Measurements from ENCODE around the gene SHISA5.
"Not testable (repeated sequence)": the region's sequence is repeated elsewhere in the genome, so short reads cannot be mapped to it uniquely, and the experiment has no call there.

SHISA5 gene, protein sequence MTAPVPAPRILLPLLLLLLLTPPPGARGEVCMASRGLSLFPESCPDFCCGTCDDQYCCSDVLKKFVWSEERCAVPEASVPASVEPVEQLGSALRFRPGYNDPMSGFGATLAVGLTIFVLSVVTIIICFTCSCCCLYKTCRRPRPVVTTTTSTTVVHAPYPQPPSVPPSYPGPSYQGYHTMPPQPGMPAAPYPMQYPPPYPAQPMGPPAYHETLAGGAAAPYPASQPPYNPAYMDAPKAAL
- long read RNA-seq, transcript SHISA5-201 (6 exons, 2,369 nt), result minor isoform, 5 of 699 reads
- long read RNA-seq, transcript SHISA5-206 (4 exons, 1,839 nt), result major isoform, 619 of 699 reads
- long read RNA-seq, partial matches to known transcripts, result 17 of 699 reads
- long read RNA-seq, other reads (novel, unspliced or antisense), result 53 of 699 reads

DNA sequence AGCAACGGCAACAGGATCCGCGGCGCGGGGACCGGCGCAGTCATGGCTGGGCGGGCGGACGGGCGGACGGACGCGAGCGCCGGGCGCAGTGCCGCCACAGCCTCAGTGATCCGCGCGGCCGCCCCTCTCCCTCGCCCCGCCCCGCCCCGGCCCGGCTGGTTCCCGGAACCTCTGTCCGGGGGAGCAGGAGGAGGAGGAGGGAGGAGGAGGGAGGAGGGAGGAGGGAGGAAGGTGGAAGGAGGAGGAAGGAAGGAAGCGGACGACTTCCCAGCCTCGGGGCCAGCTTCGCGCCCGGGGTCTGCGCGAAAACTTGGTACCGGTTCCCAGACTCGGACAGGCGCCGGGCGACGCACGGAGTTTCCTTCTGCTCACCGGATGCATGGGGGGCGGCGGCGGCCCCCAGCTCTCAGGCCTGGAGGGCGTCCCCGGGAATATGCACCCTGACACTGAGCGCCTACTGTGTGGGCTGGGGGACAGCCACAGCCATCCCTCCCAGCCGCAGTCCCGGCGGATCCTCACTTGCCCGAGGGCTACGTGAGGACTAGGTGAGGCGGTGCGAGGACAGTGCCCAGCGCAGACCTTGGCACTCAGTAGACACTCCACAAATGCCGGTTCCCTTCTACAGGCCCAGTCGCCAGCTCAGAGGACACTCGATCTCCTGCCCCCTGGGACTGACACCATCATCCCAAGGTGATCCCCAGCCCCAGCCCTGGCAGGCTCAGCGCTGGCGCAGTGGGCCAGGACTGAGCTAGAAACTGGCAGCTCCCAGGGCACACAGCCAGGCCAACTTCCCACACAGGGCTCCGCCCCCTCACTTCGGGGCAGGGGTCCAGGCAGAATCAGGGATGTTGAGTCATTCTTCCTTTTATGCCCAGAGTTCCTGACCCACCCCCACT lies at the start of gene SHISA5:
Gene SHISA5 (minus strand): TSS at position 124 of the 896 bp plus-strand sequence. CDS start 80 bp downstream, at position 44.
- DNase-seq (ENCODE audit: low read depth in 1 of 2, low spot score in 1 of 2), result peak; percentile 14 to 68
- H3K27ac ChIP-seq (replicated peaks), result no peak within 1 kb of the TSS
- H3K27me3 ChIP-seq (ENCODE audit: insufficient read depth, poor library complexity, severe bottlenecking), result peaks cover 2% of the 10 kb centered on the region
- TF ChIP-seq SPI1 (IDR thresholded peaks at IDR 0.05; ENCODE audit: borderline replicate concordance, low read depth) (no peak), POLR2AphosphoS5 (IDR thresholded peaks at IDR 0.05; ENCODE audit: low read depth) (no peak)
- TF ChIP-seq, protein P1, sequence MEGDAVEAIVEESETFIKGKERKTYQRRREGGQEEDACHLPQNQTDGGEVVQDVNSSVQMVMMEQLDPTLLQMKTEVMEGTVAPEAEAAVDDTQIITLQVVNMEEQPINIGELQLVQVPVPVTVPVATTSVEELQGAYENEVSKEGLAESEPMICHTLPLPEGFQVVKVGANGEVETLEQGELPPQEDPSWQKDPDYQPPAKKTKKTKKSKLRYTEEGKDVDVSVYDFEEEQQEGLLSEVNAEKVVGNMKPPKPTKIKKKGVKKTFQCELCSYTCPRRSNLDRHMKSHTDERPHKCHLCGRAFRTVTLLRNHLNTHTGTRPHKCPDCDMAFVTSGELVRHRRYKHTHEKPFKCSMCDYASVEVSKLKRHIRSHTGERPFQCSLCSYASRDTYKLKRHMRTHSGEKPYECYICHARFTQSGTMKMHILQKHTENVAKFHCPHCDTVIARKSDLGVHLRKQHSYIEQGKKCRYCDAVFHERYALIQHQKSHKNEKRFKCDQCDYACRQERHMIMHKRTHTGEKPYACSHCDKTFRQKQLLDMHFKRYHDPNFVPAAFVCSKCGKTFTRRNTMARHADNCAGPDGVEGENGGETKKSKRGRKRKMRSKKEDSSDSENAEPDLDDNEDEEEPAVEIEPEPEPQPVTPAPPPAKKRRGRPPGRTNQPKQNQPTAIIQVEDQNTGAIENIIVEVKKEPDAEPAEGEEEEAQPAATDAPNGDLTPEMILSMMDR (IDR thresholded peaks at IDR 0.05; ENCODE audit: insufficient read depth, low read length), result no peak
- peak within 1 kb of the TSS; percentile 47 for H3K4me3 ChIP-seq (replicated peaks; ENCODE audit: insufficient read depth, low read length)

DNA sequence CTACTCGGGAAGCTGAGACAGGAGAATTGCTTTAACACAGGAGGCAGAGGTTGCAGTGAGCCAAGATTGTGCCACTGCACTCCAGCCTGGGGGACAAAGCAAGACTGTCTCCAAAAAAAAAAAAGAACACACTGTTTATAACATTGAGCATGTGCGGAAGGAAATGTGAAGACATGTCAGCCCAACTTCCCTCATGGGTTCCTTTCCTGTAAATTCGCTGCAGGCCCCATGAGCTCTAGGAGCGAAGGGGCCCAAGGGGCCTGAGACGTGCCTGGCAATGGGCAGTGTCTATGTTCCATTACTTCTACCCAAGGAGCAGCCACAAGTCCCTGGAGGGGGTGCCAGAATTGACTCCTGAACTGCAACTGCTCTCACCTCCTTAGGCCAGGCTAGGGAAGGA lies 49.4 kb upstream of the SHISA5 start:
- no peak overlapping the region for H3K27ac ChIP-seq (replicated peaks)
- no peaks in the 10 kb centered on the region for H3K27me3 ChIP-seq (ENCODE audit: insufficient read depth, poor library complexity, severe bottlenecking)
- no peak overlapping the region for H3K4me3 ChIP-seq (replicated peaks; ENCODE audit: insufficient read depth, low read length)
- TF ChIP-seq, protein P1 (IDR thresholded peaks at IDR 0.05; ENCODE audit: insufficient read depth, low read length), result no peak
- no peak for TF ChIP-seq SPI1 (IDR thresholded peaks at IDR 0.05; ENCODE audit: borderline replicate concordance, low read depth)
- TF ChIP-seq GABPA (IDR thresholded peaks at IDR 0.05; ENCODE audit: low read depth), result no peak
- TF ChIP-seq, protein P2, sequence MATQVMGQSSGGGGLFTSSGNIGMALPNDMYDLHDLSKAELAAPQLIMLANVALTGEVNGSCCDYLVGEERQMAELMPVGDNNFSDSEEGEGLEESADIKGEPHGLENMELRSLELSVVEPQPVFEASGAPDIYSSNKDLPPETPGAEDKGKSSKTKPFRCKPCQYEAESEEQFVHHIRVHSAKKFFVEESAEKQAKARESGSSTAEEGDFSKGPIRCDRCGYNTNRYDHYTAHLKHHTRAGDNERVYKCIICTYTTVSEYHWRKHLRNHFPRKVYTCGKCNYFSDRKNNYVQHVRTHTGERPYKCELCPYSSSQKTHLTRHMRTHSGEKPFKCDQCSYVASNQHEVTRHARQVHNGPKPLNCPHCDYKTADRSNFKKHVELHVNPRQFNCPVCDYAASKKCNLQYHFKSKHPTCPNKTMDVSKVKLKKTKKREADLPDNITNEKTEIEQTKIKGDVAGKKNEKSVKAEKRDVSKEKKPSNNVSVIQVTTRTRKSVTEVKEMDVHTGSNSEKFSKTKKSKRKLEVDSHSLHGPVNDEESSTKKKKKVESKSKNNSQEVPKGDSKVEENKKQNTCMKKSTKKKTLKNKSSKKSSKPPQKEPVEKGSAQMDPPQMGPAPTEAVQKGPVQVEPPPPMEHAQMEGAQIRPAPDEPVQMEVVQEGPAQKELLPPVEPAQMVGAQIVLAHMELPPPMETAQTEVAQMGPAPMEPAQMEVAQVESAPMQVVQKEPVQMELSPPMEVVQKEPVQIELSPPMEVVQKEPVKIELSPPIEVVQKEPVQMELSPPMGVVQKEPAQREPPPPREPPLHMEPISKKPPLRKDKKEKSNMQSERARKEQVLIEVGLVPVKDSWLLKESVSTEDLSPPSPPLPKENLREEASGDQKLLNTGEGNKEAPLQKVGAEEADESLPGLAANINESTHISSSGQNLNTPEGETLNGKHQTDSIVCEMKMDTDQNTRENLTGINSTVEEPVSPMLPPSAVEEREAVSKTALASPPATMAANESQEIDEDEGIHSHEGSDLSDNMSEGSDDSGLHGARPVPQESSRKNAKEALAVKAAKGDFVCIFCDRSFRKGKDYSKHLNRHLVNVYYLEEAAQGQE (IDR thresholded peaks at IDR 0.05; ENCODE audit: insufficient replicate concordance, low read depth), result no peak
- TF ChIP-seq POLR2AphosphoS5 (IDR thresholded peaks at IDR 0.05; ENCODE audit: low read depth), result no peak
- DNase-seq (ENCODE audit: low read depth in 1 of 2, low spot score in 1 of 2), result no peak

DNA sequence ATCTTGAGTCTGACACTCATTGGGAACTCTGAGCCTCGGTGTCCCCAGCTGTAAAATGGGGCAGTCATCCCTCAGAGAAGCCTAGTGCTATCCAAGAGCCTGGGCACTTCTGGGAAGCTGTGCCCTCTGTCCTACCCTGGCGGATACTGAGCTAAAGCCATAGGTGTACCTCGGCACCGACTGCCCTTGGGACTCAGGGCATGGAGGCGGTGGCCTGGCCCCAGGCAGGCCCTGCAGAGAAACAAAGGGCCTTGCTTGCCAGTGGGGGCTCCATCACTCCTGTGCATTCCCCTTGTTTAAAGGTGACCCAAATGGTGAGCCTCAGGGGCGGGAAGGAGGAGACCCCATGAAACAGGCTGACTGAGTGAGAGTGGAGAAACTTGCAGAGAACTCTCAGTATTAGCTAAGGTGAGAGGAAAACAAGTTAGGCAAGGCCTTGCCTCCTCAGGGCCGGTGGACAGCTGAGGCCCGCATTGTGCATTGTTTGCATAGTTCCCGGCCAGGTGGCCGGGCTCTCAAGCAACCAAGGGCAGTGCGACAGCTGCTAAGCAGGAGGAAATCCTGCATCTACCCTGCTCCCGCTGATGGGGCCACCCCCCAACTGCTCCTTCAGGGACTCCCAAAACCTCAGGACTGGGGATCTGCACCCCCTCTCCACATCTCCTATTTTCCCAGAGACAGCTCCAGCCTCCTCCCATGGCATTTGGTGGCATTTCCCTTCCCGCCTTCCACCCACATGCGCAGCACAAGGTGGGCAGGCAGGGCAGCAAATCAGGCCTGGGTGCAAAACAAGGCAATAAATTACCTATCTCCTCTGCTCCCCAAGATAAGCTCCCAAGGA lies 48.4 kb upstream of the SHISA5 start:
- H3K4me3 ChIP-seq (replicated peaks; ENCODE audit: insufficient read depth, low read length), result no peak overlapping the region
- H3K27ac ChIP-seq (replicated peaks), result no peak overlapping the region
- TF ChIP-seq POLR2AphosphoS5 (IDR thresholded peaks at IDR 0.05; ENCODE audit: low read depth), result no peak
- TF ChIP-seq, protein P2 (IDR thresholded peaks at IDR 0.05; ENCODE audit: insufficient replicate concordance, low read depth), result no peak
- TF ChIP-seq, protein P1 (IDR thresholded peaks at IDR 0.05; ENCODE audit: insufficient read depth, low read length), result no peak
- TF ChIP-seq SPI1 (IDR thresholded peaks at IDR 0.05; ENCODE audit: borderline replicate concordance, low read depth), result no peak
- no peak for TF ChIP-seq GABPA (IDR thresholded peaks at IDR 0.05; ENCODE audit: low read depth)
- H3K27me3 ChIP-seq (ENCODE audit: insufficient read depth, poor library complexity, severe bottlenecking), result no peaks in the 10 kb centered on the region
- no peak for DNase-seq (ENCODE audit: low read depth in 1 of 2, low spot score in 1 of 2)

DNA sequence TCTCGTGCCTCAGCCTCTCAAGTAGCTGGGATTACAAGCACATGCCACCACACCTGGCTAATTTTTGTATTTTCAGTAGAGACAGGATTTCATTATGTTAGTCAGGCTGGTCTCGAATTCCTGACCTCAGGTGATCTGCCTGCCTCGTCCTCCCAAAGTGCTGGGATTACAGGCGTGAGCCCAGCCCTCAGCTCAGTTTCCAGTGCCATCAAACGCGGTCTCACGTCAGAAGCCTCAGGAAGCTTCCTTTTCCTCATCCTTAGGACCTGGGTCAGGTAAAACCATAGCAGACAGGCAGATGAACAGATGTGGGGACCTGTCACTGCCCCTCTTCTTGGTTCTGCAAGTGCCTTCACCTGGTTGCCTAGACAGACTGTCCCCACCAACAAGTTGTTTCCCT lies 47.7 kb upstream of the SHISA5 start:
- not testable (repeated sequence) for H3K27ac ChIP-seq (replicated peaks); DNase-seq (ENCODE audit: low read depth in 1 of 2, low spot score in 1 of 2); H3K4me3 ChIP-seq (replicated peaks; ENCODE audit: insufficient read depth, low read length); H3K27me3 ChIP-seq (ENCODE audit: insufficient read depth, poor library complexity, severe bottlenecking)
